C1 segment of cervical spinal cord (tissue), 14 donors: Measurements from ENCODE around the gene ZNF496.

Experiments used
- DNase-seq, 14 donors: peaks; one replicate each; lab custom pipeline; 2025; lab: John Stamatoyannopoulos, UW

Gene ZNF496

GRCh38 chr1:247328311-247328710, 3.4 kb downstream of the ZNF496 start:
- no peak for DNase-seq

GRCh38 chr1:247326411-247327130, 5.1 kb downstream of the ZNF496 start:
- no peak for DNase-seq

- DNase-seq, result no peak
Observed at GRCh38 chr1:247324923-247325322, 6.7 kb downstream of the ZNF496 start.

- DNase-seq, result no peak
Observed at GRCh38 chr1:247324204-247324787, 7.4 kb downstream of the ZNF496 start.

GRCh38 chr1:247322849-247323586, 8.6 kb downstream of the ZNF496 start:
- no peak for DNase-seq

- no peak for DNase-seq
Observed at GRCh38 chr1:247322442-247322841, 9.2 kb downstream of the ZNF496 start.

- DNase-seq, result no peak
Observed at GRCh38 chr1:247317702-247318101, 14.0 kb downstream of the ZNF496 start.

GRCh38 chr1:247316590-247317197, 15.0 kb downstream of the ZNF496 start:
- no peak for DNase-seq

GRCh38 chr1:247304031-247304430, 27.6 kb downstream of the ZNF496 start:
- DNase-seq, result no peak

- no peak for DNase-seq
Observed at GRCh38 chr1:247303216-247303615, 28.5 kb downstream of the ZNF496 start.

GRCh38 chr1:247301176-247301540, 30.5 kb downstream of the ZNF496 start:
- DNase-seq, result no peak

- DNase-seq, result no peak
Observed at GRCh38 chr1:247300491-247301175, 31.0 kb downstream of the ZNF496 start.

GRCh38 chr1:247299723-247300381, 31.8 kb downstream of the ZNF496 start:
- DNase-seq, result no peak

- DNase-seq, result no peak
Observed at GRCh38 chr1:247298701-247299100, 33.0 kb downstream of the ZNF496 start.

- no peak for DNase-seq
Observed at GRCh38 chr1:247298124-247298481, 33.6 kb downstream of the ZNF496 start.

- DNase-seq, result no peak
Observed at GRCh38 chr1:247297263-247298123, 34.2 kb downstream of the ZNF496 start.

GRCh38 chr1:247296599-247297180, 35.0 kb downstream of the ZNF496 start:
- DNase-seq, result no peak

- no peak for DNase-seq
Observed at GRCh38 chr1:247295746-247296145, 35.9 kb downstream of the ZNF496 start.

- no peak for DNase-seq
Observed at GRCh38 chr1:247295274-247295684, 36.4 kb downstream of the ZNF496 start.

GRCh38 chr1:247294282-247294681, 37.4 kb downstream of the ZNF496 start:
- DNase-seq, result no peak
